Fibroblast of villous mesenchyme (primary cell): ENCODE results near the gene SERPINA3. TPM values are rescaled to one million over a fixed set of nuclear protein-coding genes. Genes with fewer than 3 reads are reported as not detected.

Source experiments
- DNase-seq: peaks from one replicate; pipeline ENCODE4 v3.0.0-alpha.2; 2010; ENCODE audit warnings: low read depth
- H3K4me3 ChIP-seq: 2 replicates; pipeline ENCODE4 v1.5.1; 2011; ENCODE audit warnings: low read depth, mild to moderate bottlenecking, low read length
- CTCF ChIP-seq: IDR thresholded peaks from 2 replicates; pipeline ENCODE4 v1.5.1; 2012; ENCODE audit warnings: low read depth, mild to moderate bottlenecking, low read length; ENCODE audit not compliant: insufficient read depth
- total RNA-seq: library from RNA; depleted of rRNA; stranded (reverse); fragments of >200 nt; gene quantifications from 2 replicates; pipeline ENCODE4 v1.2.3, GENCODE V29; 2012

Gene SERPINA3
- total RNA-seq, 1 donor = not detected

GRCh38 chr14:94638961-94639817 is 27.0 kb downstream of the SERPINA3 start:
- DNase-seq = no peak
- TF ChIP-seq CTCF = no peak
- no peak overlapping the region for H3K4me3 ChIP-seq

GRCh38 chr14:94640721-94641631 is 28.8 kb downstream of the SERPINA3 start:
- DNase-seq = no peak
- no peak overlapping the region for H3K4me3 ChIP-seq
- no peak for TF ChIP-seq CTCF

- TF ChIP-seq CTCF = no peak
- H3K4me3 ChIP-seq = no peak overlapping the region
- no peak for DNase-seq
These were observed 29.4 kb downstream of the SERPINA3 start for GRCh38 chr14:94641632-94641955.

- no peak overlapping the region for H3K4me3 ChIP-seq
- DNase-seq = no peak
- TF ChIP-seq CTCF = no peak
These were observed 31.3 kb downstream of the SERPINA3 start for GRCh38 chr14:94643316-94644101.

- no peak overlapping the region for H3K4me3 ChIP-seq
- DNase-seq = no peak
- TF ChIP-seq CTCF = no peak
These were observed 31.9 kb downstream of the SERPINA3 start for GRCh38 chr14:94644102-94644535.

GRCh38 chr14:94646066-94646465 is 33.9 kb downstream of the SERPINA3 start:
- no peak for TF ChIP-seq CTCF
- no peak for DNase-seq
- no peak overlapping the region for H3K4me3 ChIP-seq
